HG03575 (cell line): ENCODE measurements around the gene BIRC2.
"Not testable (repeated sequence)": the region's sequence is repeated elsewhere in the genome, so short reads cannot be mapped to it uniquely, and the experiment has no call there.

Source experiments
- ATAC-seq: cut with Tn5 transposase; IDR thresholded peaks from one replicate; pipeline ENCODE4 v1.9.1; 2021; ENCODE audit not compliant: unreplicated experiment, insufficient number of reproducible peaks, low FRiP score; ENCODE audit errors: extremely low read depth

Gene BIRC2

GRCh38 chr11:102320188-102320587, 26.8 kb upstream of the BIRC2 start:
- no peak for ATAC-seq

GRCh38 chr11:102320679-102321078, 26.3 kb upstream of the BIRC2 start:
- ATAC-seq: no peak

- ATAC-seq: no peak
Measured at GRCh38 chr11:102322560-102322959, 24.5 kb upstream of the BIRC2 start.

- no peak for ATAC-seq
Measured at GRCh38 chr11:102323542-102324251, 23.3 kb upstream of the BIRC2 start.

GRCh38 chr11:102325088-102325487, 21.9 kb upstream of the BIRC2 start:
- no peak for ATAC-seq

GRCh38 chr11:102328748-102329147, 18.3 kb upstream of the BIRC2 start:
- no peak for ATAC-seq

- ATAC-seq: no peak
Measured at GRCh38 chr11:102330231-102330630, 16.8 kb upstream of the BIRC2 start.

- ATAC-seq: no peak
Measured at GRCh38 chr11:102331341-102331740, 15.7 kb upstream of the BIRC2 start.

GRCh38 chr11:102332611-102332994, 14.4 kb upstream of the BIRC2 start:
- no peak for ATAC-seq

- ATAC-seq: no peak
Measured at GRCh38 chr11:102338479-102339010, 8.5 kb upstream of the BIRC2 start.

- not testable (repeated sequence) for ATAC-seq
Measured at GRCh38 chr11:102341311-102341710, 5.7 kb upstream of the BIRC2 start.

- ATAC-seq: no peak
Measured at GRCh38 chr11:102341844-102342318, 5.1 kb upstream of the BIRC2 start.

- ATAC-seq: no peak
Measured at GRCh38 chr11:102343809-102344208, 3.2 kb upstream of the BIRC2 start.

GRCh38 chr11:102345904-102346303, 1.1 kb upstream of the BIRC2 start:
- no peak for ATAC-seq

GRCh38 chr11:102346456-102346747, 612 bp upstream of the BIRC2 start:
- ATAC-seq: no peak

GRCh38 chr11:102347462-102348370, 702 bp downstream of the BIRC2 start:
- no peak for ATAC-seq

- no peak for ATAC-seq
Measured at GRCh38 chr11:102357116-102357515, 10.1 kb downstream of the BIRC2 start.

- ATAC-seq: no peak
Measured at GRCh38 chr11:102359372-102359771, 12.4 kb downstream of the BIRC2 start.

GRCh38 chr11:102360681-102361080, 13.7 kb downstream of the BIRC2 start:
- ATAC-seq: no peak
